ENCODE data around the gene XPR1.
A peak's percentile ranks its signal among the peaks of the same experiment; 100 is the strongest.

Gene XPR1

GRCh38 chr1:180920702-180921101 is 288.9 kb downstream of the XPR1 start:
- DNase-seq (ENCODE audit: low spot score), result no peak
- in situ Hi-C loops (cut with MboI; ENCODE audit: low sequenced_read_pairs, unreplicated experiment), result no loop called here
- TF ChIP-seq CTCF (IDR thresholded peaks at IDR 0.05; ENCODE audit: borderline replicate concordance, control extremely low read depth, extremely low read depth, insufficient read depth, missing control alignments), result peak; percentile 17

DNA sequence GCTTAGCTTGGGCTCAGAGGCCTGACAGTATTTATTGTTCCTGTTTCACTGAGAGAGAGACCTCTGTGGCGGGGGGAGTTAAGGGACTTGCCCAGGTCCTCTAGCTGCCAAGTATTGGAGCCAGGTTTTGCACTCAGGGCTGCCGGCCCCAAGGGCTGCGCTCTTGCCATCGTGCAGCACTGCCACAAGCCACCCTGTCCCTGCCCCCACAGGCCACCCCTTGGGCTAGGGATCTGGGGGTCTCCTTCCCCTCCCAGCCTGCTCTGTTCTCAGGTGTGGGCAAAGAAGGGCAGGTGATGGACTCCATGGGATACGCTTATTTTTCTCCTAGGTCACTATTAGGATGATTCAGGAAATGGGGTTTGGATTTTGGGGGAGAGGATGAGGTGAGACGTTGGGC is 289.6 kb downstream of the XPR1 start:
- no peak for TF ChIP-seq CTCF (IDR thresholded peaks at IDR 0.05; ENCODE audit: borderline replicate concordance, control extremely low read depth, extremely low read depth, insufficient read depth, missing control alignments)
- in situ Hi-C loops (cut with MboI; ENCODE audit: low sequenced_read_pairs, unreplicated experiment), result no loop called here
- no peak for DNase-seq (ENCODE audit: low spot score)

GRCh38 chr1:180921891-180922630 is 290.2 kb downstream of the XPR1 start:
- TF ChIP-seq CTCF (IDR thresholded peaks at IDR 0.05; ENCODE audit: borderline replicate concordance, control extremely low read depth, extremely low read depth, insufficient read depth, missing control alignments), result no peak
- in situ Hi-C loops (cut with MboI; ENCODE audit: low sequenced_read_pairs, unreplicated experiment), result no loop called here
- DNase-seq (ENCODE audit: low spot score), result no peak

DNA sequence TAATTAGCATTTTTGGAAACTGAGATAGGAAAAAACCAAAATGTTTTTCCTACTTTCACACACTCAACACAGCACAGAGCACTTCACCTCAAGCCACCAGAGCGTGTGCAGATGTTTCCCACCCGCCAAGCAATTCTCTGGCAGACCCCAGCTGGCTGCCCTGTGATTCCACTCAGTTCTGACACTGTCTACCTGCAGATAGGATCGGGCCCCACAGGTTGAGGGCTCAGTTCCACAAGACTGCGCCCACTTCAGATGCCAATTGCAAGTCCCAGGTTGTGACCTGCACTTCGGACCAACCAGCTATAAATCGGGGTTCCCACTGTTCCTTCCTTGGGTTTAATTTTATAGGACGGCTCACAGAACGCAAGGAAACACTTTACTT is 290.8 kb downstream of the XPR1 start:
- no peak for TF ChIP-seq CTCF (IDR thresholded peaks at IDR 0.05; ENCODE audit: borderline replicate concordance, control extremely low read depth, extremely low read depth, insufficient read depth, missing control alignments)
- DNase-seq (ENCODE audit: low spot score), result no peak
- in situ Hi-C loops (cut with MboI; ENCODE audit: low sequenced_read_pairs, unreplicated experiment), result no loop called here

DNA sequence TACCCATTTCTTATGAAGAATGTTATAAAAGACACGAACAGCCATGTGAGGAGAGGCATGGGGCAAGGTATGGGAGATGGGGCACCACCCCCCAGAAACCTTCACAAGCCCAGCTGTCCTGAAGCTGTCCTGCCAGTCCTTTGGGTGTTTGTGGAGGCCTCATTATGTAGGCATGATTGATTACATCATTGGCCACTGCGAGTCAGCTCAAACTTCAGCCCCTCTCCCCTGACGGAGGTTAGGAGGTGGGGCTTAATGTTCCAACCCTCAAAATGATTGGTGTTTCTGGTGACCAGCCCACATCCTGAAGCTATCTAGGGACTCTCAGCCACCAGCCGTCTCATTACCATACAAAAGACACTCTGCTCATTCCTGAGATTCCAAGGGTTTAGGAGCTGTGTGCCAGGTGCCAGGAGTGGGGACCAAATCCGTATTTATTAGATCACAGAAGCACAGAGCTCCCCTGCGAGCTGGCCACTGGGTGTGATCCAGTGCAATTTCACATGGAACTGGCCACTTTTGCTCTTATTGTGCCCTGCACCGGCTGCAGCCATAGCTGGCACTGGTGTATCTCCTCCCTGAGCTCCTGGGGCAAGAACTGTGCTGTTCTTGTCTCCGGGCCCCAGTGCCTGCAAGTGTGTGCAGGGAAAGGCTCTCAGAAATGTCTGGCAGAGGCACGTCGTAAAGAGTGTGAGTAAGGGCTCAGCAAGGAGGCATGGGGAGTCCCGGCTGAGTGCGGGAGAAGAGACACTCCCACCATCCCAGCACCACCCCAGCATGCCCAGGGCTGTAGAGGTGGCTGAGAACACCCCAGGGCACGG is 291.4 kb downstream of the XPR1 start:
- no peak for DNase-seq (ENCODE audit: low spot score)
- TF ChIP-seq CTCF (IDR thresholded peaks at IDR 0.05; ENCODE audit: borderline replicate concordance, control extremely low read depth, extremely low read depth, insufficient read depth, missing control alignments), result no peak
- in situ Hi-C loops (cut with MboI; ENCODE audit: low sequenced_read_pairs, unreplicated experiment), result no loop called here

DNA sequence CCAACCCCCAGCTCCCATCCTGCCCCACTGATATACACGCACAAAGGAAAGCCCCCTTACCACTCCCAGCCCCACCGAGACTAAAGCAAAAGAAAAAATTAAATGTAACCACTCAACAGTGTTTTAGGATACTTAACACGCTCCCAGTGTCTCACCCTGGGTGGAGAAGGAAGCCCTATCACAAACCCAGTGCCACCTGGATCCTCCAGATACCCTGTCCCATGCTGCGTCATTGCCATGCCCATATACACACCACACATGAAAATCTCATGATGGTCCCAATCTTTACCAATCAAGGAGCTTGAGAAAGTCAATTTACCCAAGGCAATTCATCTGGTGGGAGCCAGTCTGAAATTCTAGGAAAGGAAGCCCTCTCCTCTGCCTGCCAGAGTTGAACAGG is 292.1 kb downstream of the XPR1 start:
- no peak for DNase-seq (ENCODE audit: low spot score)
- in situ Hi-C loops (cut with MboI; ENCODE audit: low sequenced_read_pairs, unreplicated experiment), result no loop called here
- no peak for TF ChIP-seq CTCF (IDR thresholded peaks at IDR 0.05; ENCODE audit: borderline replicate concordance, control extremely low read depth, extremely low read depth, insufficient read depth, missing control alignments)
